HepG2 (cell line): ENCODE measurements around the gene IL18R1. TPM values are rescaled to one million over a fixed set of nuclear protein-coding genes. Genes with fewer than 3 reads are reported as not detected.

Experiments used
- ATAC-seq: fragments of 200-7000 bp; cut with Tn5 transposase; 3 replicates; pipeline ENCODE4 v1.9.1; 2020; ENCODE audit warnings: mild to moderate bottlenecking, moderate library complexity
- BruUV-seq: library from RNA; stranded (reverse); fragments of 400-500 nt; replicated peaks from 2 replicates; lab custom pipeline; 2021; lab: Mats Ljungman, UMichigan
- CTCF ChIA-PET: fragments of 300-600 bp; formaldehyde crosslinking; extraction: SDS; loops from one replicate; lab custom pipeline; 2021; ENCODE audit warnings: low total read pairs, inconsistent platforms, low intra/inter-chr PET ratio; lab: Yijun Ruan, JAX
- POLR2A ChIA-PET: fragments of 350-600 bp; sonication (Branson Sonifier 250); formaldehyde crosslinking; loops from one replicate; lab custom pipeline; 2020; ENCODE audit warnings: antibody characterized with exemption, inconsistent platforms; lab: Yijun Ruan, JAX
- DNase-seq: peaks from one replicate; pipeline ENCODE4 v3.0.0-alpha.2; 2015; ENCODE audit warnings: low spot score
- FAIRE-seq: peaks from 3 replicates; lab custom pipeline; 2011; peaks lifted over from hg19 to GRCh38; lab: Jason Lieb, UNC
- H2AFZ ChIP-seq: one replicate; pipeline ENCODE4 v1.6.1; 2011; ENCODE audit warnings: low read length, inconsistent platforms
- H3K27ac ChIP-seq: fragments of 300-600 bp; 3 replicates; pipeline ENCODE4 v1.8.0; 2011; ENCODE audit warnings: mixed run types, mild to moderate bottlenecking, mixed read lengths, low read length, inconsistent platforms; ENCODE audit not compliant: insufficient read depth; ENCODE audit errors: extremely low read length
- H3K27me3 ChIP-seq, 2 experiments: fragments of 200-600 bp in 1 of 2; 2 replicates in 1 of 2; 3 replicates in 1 of 2; pipeline versions ENCODE4 v1.6.0 to v1.8.0; 2011; ENCODE audit warnings: low read length in 2 of 2, mild to moderate bottlenecking in 2 of 2, moderate library complexity in 2 of 2, inconsistent platforms in 1 of 2; ENCODE audit not compliant: insufficient read depth in 2 of 2, control insufficient read depth in 1 of 2
- H3K36me3 ChIP-seq, 2 experiments: fragments of 200-600 bp in 1 of 2; replicated peaks in 1 of 2; 2 replicates in 1 of 2; 3 replicates in 1 of 2; pipeline versions ENCODE4 v1.5.1 to v1.8.0; 2011; ENCODE audit warnings: low read length in 2 of 2, inconsistent platforms in 1 of 2; ENCODE audit not compliant: insufficient read depth in 2 of 2, control insufficient read depth in 1 of 2
- H3K4me1 ChIP-seq: 2 replicates; pipeline ENCODE4 v1.5.1; 2012; ENCODE audit warnings: low read length, inconsistent platforms; ENCODE audit not compliant: insufficient read depth
- H3K4me2 ChIP-seq: 2 replicates; pipeline ENCODE4 v1.6.0; 2011; ENCODE audit warnings: low read depth, low read length, inconsistent platforms
- H3K4me3 ChIP-seq, 3 experiments: fragments of 200-600 bp in 1 of 3; sonication (generic), shearing (Covaris generic) in 1 of 3; replicated peaks in 1 of 3; 2 replicates each; pipeline ENCODE4 v1.5.1; 2011 to 2016; ENCODE audit warnings: low read length in 3 of 3, inconsistent platforms in 2 of 3, low read depth in 2 of 3, mild to moderate bottlenecking in 2 of 3, control low read depth in 1 of 3, mixed read lengths in 1 of 3; ENCODE audit not compliant: insufficient read depth in 1 of 3
- H3K79me2 ChIP-seq: one replicate; pipeline ENCODE4 v1.6.1; 2011; ENCODE audit warnings: low read length, inconsistent platforms; ENCODE audit not compliant: insufficient read depth
- H3K9ac ChIP-seq: 2 replicates; pipeline ENCODE4 v1.6.0; 2011; ENCODE audit warnings: mild to moderate bottlenecking, low read depth, low read length, inconsistent platforms; ENCODE audit not compliant: insufficient read depth
- H3K9me3 ChIP-seq: 2 replicates; pipeline ENCODE4 v1.5.1; 2012; ENCODE audit warnings: mild to moderate bottlenecking, low read length
- H4K20me1 ChIP-seq: 2 replicates; pipeline ENCODE4 v1.6.0; 2011; ENCODE audit warnings: inconsistent platforms, mild to moderate bottlenecking, low read length, moderate library complexity; ENCODE audit not compliant: insufficient read depth
- PBX3 ChIP-seq: sonication (generic); formaldehyde crosslinking; IDR thresholded peaks from 2 replicates; pipeline ENCODE4 v1.8.1; 2023; ENCODE audit warnings: missing genetic modification reagents, inconsistent platforms, borderline replicate concordance
- THAP8 ChIP-seq: sonication (generic); formaldehyde crosslinking; IDR thresholded peaks from 2 replicates; pipeline ENCODE4 v1.5.1; 2020; ENCODE audit warnings: missing genetic modification reagents, mild to moderate bottlenecking, borderline replicate concordance
- ZFP82 ChIP-seq: sonication (generic); formaldehyde crosslinking; IDR thresholded peaks from 2 replicates; pipeline ENCODE4 v1.5.1; 2020; ENCODE audit warnings: mild to moderate bottlenecking, missing genetic modification reagents, borderline replicate concordance
- ZNF121 ChIP-seq: sonication (generic); formaldehyde crosslinking; IDR thresholded peaks from 2 replicates; pipeline ENCODE4 v1.5.0; 2020; ENCODE audit warnings: mild to moderate bottlenecking, missing genetic modification reagents
- ZNF350 ChIP-seq: sonication (generic); formaldehyde crosslinking; IDR thresholded peaks from 2 replicates; pipeline ENCODE4 v1.4.0; 2020; ENCODE audit warnings: mild to moderate bottlenecking, low read depth, missing genetic modification reagents, borderline replicate concordance
- ZNF577 ChIP-seq: sonication (generic); formaldehyde crosslinking; IDR thresholded peaks from 2 replicates; pipeline ENCODE4 v1.4.0; 2020; ENCODE audit warnings: mild to moderate bottlenecking, low read depth, missing genetic modification reagents, borderline replicate concordance
- ZNF670 ChIP-seq: sonication (generic); formaldehyde crosslinking; IDR thresholded peaks from 2 replicates; pipeline ENCODE4 v1.8.0; 2022; ENCODE audit warnings: mild to moderate bottlenecking, missing genetic modification reagents, borderline replicate concordance
- WGBS: methylation state at CpG from one replicate; pipeline ENCODE4 v1.1.6; 2017; ENCODE audit warnings: low lambda C conversion rate; 5-methylcytosine and 5-hydroxymethylcytosine counted together
- in situ Hi-C: cut with HindIII; loops from 2 replicates; pipeline ENCODE4 v1.10.0; 2017; ENCODE audit warnings: low pct_unique_long_range_greater_than_20kb; ENCODE audit not compliant: extremely low pct_ligation_motif_present
- intact Hi-C: fragments of 100-400 bp; cut with micrococcal nuclease; formaldehyde crosslinking; loops from one replicate; pipeline ENCODE4 v1.10.0; 2022; ENCODE audit not compliant: unreplicated experiment
- polyA plus RNA-seq, 8 experiments: library from polyadenylated mRNA; depleted of rRNA in 3 of 8; stranded (reverse) in 7 of 8; unstranded in 1 of 8; fragments of >200 nt; fragmentation: Illumina TruSeq in 4 of 8; extraction: Trizol in 4 of 8; gene quantifications; 2 replicates each; pipeline versions ENCODE4 v1.2.1 to v1.2.3, GENCODE V29; 2011 to 2016; ENCODE audit warnings: low read depth in 4 of 8, missing spikeins in 1 of 8, mixed read lengths in 1 of 8; ENCODE audit not compliant: insufficient read depth in 1 of 8
- total RNA-seq, 5 experiments: library from RNA; depleted of rRNA; stranded (reverse); fragments of >200 nt; fragmentation: Illumina TruSeq; extraction: Trizol; gene quantifications; 2 replicates each; pipeline ENCODE4 v1.2.3, GENCODE V29; 2016; ENCODE audit warnings: low read depth in 1 of 5
- TF ChIP-seq, protein P1 (sequence below): IDR thresholded peaks from 2 replicates; pipeline ENCODE4 v1.6.1; 2016; ENCODE audit warnings: low read depth, missing genetic modification reagents, missing compliant biosample characterization
- TF ChIP-seq, protein P2 (sequence below): sonication (generic); formaldehyde crosslinking; conservative IDR thresholded peaks from 2 replicates; pipeline ENCODE4 v1.4.0; 2020; ENCODE audit warnings: missing genetic modification reagents

The IL18R1 gene
- total and polyA plus RNA-seq, 2 of the 13 experiments (the other 11 are each of a cell fraction or from before 2014, with no cell fraction given) = 0.01 to 0.04 TPM

- in situ Hi-C loops = no loop called here
- H2AFZ ChIP-seq = no peak overlapping the region
- DNase-seq (no peak), FAIRE-seq (no peak), ATAC-seq (no peak)
- H3K36me3 ChIP-seq = no peaks in the 10 kb centered on the region
- no peak overlapping the region for H3K4me2 ChIP-seq
- H3K4me1 ChIP-seq = no peaks in the 10 kb centered on the region
- no peaks in the 10 kb centered on the region for H3K27me3 ChIP-seq
- intact Hi-C loops = no loop called here
- POLR2A ChIA-PET = no interaction called here
- no TSS peak for BruUV-seq
- no peaks in the 10 kb centered on the region for H4K20me1 ChIP-seq
- CTCF ChIA-PET = no interaction called here
- TF ChIP-seq ZNF577 (CRISPR knock-in tag) (no peak), THAP8 (no peak), PBX3 (no peak)
- WGBS = 19% methylated on average over 3 of the region's 3 CpGs
- no peaks in the 10 kb centered on the region for H3K9me3 ChIP-seq
- H3K9ac ChIP-seq = no peak overlapping the region
- H3K4me3 ChIP-seq = no peak overlapping the region
- no peaks in the 10 kb centered on the region for H3K79me2 ChIP-seq
- no peak overlapping the region for H3K27ac ChIP-seq
Observed at GRCh38 chr2:102313950-102314349, 41.6 kb upstream of the IL18R1 start.

DNA sequence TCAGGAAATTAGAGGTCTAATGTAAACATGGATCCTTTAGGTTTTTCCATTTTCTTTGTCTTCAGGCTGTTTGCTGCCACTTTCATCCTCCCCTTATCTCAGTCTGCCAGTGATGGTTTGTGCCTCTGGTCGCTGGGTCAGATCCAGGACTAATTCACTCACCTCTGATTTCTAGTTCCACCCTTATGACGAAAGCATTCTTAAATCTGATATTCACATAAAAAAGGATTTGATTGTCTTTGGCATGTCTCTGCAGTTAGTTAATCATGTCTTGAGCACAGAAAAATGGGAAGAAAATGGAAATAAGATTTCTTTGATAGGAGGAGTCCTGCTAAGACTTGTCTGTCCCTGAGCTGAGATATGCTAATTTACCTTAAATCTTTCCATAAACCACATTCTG is 39.7 kb upstream of the IL18R1 start:
- ATAC-seq = no peak
- BruUV-seq = no TSS peak
- no peak for FAIRE-seq
- intact Hi-C loops (no loop called here), in situ Hi-C loops (no loop called here)
- Histone ChIP-seq H3K4me3 (no peak overlapping the region), H4K20me1 (no peaks in the 10 kb centered on the region), H3K9me3 (no peaks in the 10 kb centered on the region), H3K27me3 (peaks cover 0 to 1% of the 10 kb centered on the region in 2 experiments; a peak in 1 of 5 replicates), H3K4me1 (no peaks in the 10 kb centered on the region), H3K9ac (no peak overlapping the region), H2AFZ (no peak overlapping the region), H3K27ac (no peak overlapping the region), H3K36me3 (no peaks in the 10 kb centered on the region), H3K4me2 (no peak overlapping the region), H3K79me2 (no peaks in the 10 kb centered on the region)
- no peak for DNase-seq
- WGBS = 17% methylated on average over 2 of the region's 2 CpGs
- ChIA-PET POLR2A (no interaction called here), CTCF (no interaction called here)
- TF ChIP-seq, protein P1, sequence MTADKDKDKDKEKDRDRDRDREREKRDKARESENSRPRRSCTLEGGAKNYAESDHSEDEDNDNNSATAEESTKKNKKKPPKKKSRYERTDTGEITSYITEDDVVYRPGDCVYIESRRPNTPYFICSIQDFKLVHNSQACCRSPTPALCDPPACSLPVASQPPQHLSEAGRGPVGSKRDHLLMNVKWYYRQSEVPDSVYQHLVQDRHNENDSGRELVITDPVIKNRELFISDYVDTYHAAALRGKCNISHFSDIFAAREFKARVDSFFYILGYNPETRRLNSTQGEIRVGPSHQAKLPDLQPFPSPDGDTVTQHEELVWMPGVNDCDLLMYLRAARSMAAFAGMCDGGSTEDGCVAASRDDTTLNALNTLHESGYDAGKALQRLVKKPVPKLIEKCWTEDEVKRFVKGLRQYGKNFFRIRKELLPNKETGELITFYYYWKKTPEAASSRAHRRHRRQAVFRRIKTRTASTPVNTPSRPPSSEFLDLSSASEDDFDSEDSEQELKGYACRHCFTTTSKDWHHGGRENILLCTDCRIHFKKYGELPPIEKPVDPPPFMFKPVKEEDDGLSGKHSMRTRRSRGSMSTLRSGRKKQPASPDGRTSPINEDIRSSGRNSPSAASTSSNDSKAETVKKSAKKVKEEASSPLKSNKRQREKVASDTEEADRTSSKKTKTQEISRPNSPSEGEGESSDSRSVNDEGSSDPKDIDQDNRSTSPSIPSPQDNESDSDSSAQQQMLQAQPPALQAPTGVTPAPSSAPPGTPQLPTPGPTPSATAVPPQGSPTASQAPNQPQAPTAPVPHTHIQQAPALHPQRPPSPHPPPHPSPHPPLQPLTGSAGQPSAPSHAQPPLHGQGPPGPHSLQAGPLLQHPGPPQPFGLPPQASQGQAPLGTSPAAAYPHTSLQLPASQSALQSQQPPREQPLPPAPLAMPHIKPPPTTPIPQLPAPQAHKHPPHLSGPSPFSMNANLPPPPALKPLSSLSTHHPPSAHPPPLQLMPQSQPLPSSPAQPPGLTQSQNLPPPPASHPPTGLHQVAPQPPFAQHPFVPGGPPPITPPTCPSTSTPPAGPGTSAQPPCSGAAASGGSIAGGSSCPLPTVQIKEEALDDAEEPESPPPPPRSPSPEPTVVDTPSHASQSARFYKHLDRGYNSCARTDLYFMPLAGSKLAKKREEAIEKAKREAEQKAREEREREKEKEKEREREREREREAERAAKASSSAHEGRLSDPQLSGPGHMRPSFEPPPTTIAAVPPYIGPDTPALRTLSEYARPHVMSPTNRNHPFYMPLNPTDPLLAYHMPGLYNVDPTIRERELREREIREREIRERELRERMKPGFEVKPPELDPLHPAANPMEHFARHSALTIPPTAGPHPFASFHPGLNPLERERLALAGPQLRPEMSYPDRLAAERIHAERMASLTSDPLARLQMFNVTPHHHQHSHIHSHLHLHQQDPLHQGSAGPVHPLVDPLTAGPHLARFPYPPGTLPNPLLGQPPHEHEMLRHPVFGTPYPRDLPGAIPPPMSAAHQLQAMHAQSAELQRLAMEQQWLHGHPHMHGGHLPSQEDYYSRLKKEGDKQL (CRISPR knock-in tag) = no peak
- TF ChIP-seq, protein P2, sequence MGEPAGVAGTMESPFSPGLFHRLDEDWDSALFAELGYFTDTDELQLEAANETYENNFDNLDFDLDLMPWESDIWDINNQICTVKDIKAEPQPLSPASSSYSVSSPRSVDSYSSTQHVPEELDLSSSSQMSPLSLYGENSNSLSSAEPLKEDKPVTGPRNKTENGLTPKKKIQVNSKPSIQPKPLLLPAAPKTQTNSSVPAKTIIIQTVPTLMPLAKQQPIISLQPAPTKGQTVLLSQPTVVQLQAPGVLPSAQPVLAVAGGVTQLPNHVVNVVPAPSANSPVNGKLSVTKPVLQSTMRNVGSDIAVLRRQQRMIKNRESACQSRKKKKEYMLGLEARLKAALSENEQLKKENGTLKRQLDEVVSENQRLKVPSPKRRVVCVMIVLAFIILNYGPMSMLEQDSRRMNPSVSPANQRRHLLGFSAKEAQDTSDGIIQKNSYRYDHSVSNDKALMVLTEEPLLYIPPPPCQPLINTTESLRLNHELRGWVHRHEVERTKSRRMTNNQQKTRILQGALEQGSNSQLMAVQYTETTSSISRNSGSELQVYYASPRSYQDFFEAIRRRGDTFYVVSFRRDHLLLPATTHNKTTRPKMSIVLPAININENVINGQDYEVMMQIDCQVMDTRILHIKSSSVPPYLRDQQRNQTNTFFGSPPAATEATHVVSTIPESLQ (CRISPR knock-in tag) = no peak
- TF ChIP-seq ZFP82 (CRISPR knock-in tag) (no peak), ZNF350 (CRISPR knock-in tag) (no peak), ZNF121 (CRISPR knock-in tag) (no peak), ZNF670 (CRISPR knock-in tag) (no peak)
